ENCODE results near the gene RBP5.

- TF ChIP-seq NFIC (IDR thresholded peaks at IDR 0.05) (no peak), EP300 (IDR thresholded peaks at IDR 0.05; ENCODE audit: borderline replicate concordance) (no peak), YY1 (IDR thresholded peaks at IDR 0.05; ENCODE audit: low read depth) (no peak), CREB1 (IDR thresholded peaks at IDR 0.05; ENCODE audit: low read depth) (no peak), TAF1 (IDR thresholded peaks at IDR 0.05; ENCODE audit: low read depth) (no peak), TEAD4 (IDR thresholded peaks at IDR 0.05) (no peak), MAX (IDR thresholded peaks at IDR 0.05) (no peak), CEBPB (IDR thresholded peaks at IDR 0.05) (no peak), ZBTB7A (IDR thresholded peaks at IDR 0.05; ENCODE audit: low read depth) (no peak)
- TF ChIP-seq, protein P1, sequence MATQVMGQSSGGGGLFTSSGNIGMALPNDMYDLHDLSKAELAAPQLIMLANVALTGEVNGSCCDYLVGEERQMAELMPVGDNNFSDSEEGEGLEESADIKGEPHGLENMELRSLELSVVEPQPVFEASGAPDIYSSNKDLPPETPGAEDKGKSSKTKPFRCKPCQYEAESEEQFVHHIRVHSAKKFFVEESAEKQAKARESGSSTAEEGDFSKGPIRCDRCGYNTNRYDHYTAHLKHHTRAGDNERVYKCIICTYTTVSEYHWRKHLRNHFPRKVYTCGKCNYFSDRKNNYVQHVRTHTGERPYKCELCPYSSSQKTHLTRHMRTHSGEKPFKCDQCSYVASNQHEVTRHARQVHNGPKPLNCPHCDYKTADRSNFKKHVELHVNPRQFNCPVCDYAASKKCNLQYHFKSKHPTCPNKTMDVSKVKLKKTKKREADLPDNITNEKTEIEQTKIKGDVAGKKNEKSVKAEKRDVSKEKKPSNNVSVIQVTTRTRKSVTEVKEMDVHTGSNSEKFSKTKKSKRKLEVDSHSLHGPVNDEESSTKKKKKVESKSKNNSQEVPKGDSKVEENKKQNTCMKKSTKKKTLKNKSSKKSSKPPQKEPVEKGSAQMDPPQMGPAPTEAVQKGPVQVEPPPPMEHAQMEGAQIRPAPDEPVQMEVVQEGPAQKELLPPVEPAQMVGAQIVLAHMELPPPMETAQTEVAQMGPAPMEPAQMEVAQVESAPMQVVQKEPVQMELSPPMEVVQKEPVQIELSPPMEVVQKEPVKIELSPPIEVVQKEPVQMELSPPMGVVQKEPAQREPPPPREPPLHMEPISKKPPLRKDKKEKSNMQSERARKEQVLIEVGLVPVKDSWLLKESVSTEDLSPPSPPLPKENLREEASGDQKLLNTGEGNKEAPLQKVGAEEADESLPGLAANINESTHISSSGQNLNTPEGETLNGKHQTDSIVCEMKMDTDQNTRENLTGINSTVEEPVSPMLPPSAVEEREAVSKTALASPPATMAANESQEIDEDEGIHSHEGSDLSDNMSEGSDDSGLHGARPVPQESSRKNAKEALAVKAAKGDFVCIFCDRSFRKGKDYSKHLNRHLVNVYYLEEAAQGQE (IDR thresholded peaks at IDR 0.05; ENCODE audit: low read depth) = no peak
These were observed 32.4 kb downstream of the RBP5 start for GRCh38 chr12:7096006-7096932.

Measured in Ishikawa (cell line).